Measurements from ENCODE around the gene C13orf46.

- TF ChIP-seq, protein P1, sequence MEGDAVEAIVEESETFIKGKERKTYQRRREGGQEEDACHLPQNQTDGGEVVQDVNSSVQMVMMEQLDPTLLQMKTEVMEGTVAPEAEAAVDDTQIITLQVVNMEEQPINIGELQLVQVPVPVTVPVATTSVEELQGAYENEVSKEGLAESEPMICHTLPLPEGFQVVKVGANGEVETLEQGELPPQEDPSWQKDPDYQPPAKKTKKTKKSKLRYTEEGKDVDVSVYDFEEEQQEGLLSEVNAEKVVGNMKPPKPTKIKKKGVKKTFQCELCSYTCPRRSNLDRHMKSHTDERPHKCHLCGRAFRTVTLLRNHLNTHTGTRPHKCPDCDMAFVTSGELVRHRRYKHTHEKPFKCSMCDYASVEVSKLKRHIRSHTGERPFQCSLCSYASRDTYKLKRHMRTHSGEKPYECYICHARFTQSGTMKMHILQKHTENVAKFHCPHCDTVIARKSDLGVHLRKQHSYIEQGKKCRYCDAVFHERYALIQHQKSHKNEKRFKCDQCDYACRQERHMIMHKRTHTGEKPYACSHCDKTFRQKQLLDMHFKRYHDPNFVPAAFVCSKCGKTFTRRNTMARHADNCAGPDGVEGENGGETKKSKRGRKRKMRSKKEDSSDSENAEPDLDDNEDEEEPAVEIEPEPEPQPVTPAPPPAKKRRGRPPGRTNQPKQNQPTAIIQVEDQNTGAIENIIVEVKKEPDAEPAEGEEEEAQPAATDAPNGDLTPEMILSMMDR (IDR thresholded peaks at IDR 0.05; ENCODE audit: low read depth, low read length, missing input control) = no peak
- TF ChIP-seq JUND (IDR thresholded peaks at IDR 0.05) (no peak), YY1 (IDR thresholded peaks at IDR 0.05) (no peak), REST (IDR thresholded peaks at IDR 0.05) (no peak), SP1 (IDR thresholded peaks at IDR 0.05) (no peak), GABPA (IDR thresholded peaks at IDR 0.05 in 1 of 2, conservative IDR thresholded peaks at IDR 0.05 in 1 of 2) (no peak), MAX (IDR thresholded peaks at IDR 0.05) (no peak), RXRA (IDR thresholded peaks at IDR 0.05) (no peak), FOXA1 (IDR thresholded peaks at IDR 0.05) (no peak), ATF3 (IDR thresholded peaks at IDR 0.05) (no peak), NR2F2 (IDR thresholded peaks at IDR 0.05) (no peak), TAF1 (conservative IDR thresholded peaks at IDR 0.05) (no peak), HNF4G (IDR thresholded peaks at IDR 0.05) (no peak), HNF4A (conservative IDR thresholded peaks at IDR 0.05) (no peak)
Measured at GRCh38 chr13:113917594-113918371, 56.1 kb downstream of the C13orf46 start.
